Neuronal stem cell (in vitro differentiated cells): ENCODE data around the gene KLF5.

Source experiments
- DNase-seq: peaks from one replicate; pipeline ENCODE4 v3.0.0-alpha.2; 2013; ENCODE audit warnings: low spot score
- H2AFZ ChIP-seq: one replicate; pipeline ENCODE4 v1.6.1; 2013; ENCODE audit warnings: mild to moderate bottlenecking, low read length, inconsistent platforms
- H2AK5ac ChIP-seq: 2 replicates; pipeline ENCODE4 v1.6.1; 2013; ENCODE audit warnings: low read depth, mild to moderate bottlenecking, inconsistent platforms, low read length, moderate library complexity, mixed read lengths
- H2BK120ac ChIP-seq: 2 replicates; pipeline ENCODE4 v1.6.1; 2013; ENCODE audit warnings: low read depth, mild to moderate bottlenecking, inconsistent platforms, low read length, moderate library complexity, mixed read lengths
- H2BK12ac ChIP-seq: one replicate; pipeline ENCODE4 v1.6.1; 2013; ENCODE audit warnings: low read length, inconsistent platforms
- H2BK15ac ChIP-seq: 2 replicates; pipeline ENCODE4 v1.6.1; 2013; ENCODE audit warnings: mild to moderate bottlenecking, low read length, inconsistent platforms, mixed read lengths
- H2BK5ac ChIP-seq: one replicate; pipeline ENCODE4 v1.6.1; 2013; ENCODE audit warnings: inconsistent platforms, mild to moderate bottlenecking, low read length, moderate library complexity
- H3K14ac ChIP-seq: one replicate; pipeline ENCODE4 v1.6.1; 2013; ENCODE audit warnings: low read length, inconsistent platforms
- H3K18ac ChIP-seq: 2 replicates; pipeline ENCODE4 v1.6.1; 2013; ENCODE audit warnings: low read length, inconsistent platforms
- H3K23ac ChIP-seq: 2 replicates; pipeline ENCODE4 v1.6.1; 2013; ENCODE audit warnings: low read depth, mild to moderate bottlenecking, mixed read lengths, low read length, inconsistent platforms; ENCODE audit not compliant: poor library complexity
- H3K27ac ChIP-seq: replicated peaks from 3 replicates; pipeline ENCODE4 v1.5.1; 2013; ENCODE audit warnings: low read length, inconsistent platforms
- H3K27me3 ChIP-seq, 3 experiments: 2 replicates each; pipeline ENCODE4 v1.6.1; 2013; ENCODE audit warnings: low read length in 3 of 3, mild to moderate bottlenecking in 2 of 3, inconsistent platforms in 1 of 3, low read depth in 1 of 3, mixed read lengths in 1 of 3, moderate library complexity in 1 of 3; ENCODE audit not compliant: control insufficient read depth in 3 of 3, insufficient read depth in 3 of 3
- H3K36me3 ChIP-seq, 2 donors: replicated peaks in 1 of 2; 2 replicates each; pipeline ENCODE4 v1.6.1; 2013; ENCODE audit warnings: low read length in 2 of 2; ENCODE audit not compliant: control insufficient read depth in 2 of 2, insufficient read depth in 2 of 2
- H3K4ac ChIP-seq: 2 replicates; pipeline ENCODE4 v1.6.1; 2013; ENCODE audit warnings: inconsistent platforms, mild to moderate bottlenecking, low read length, moderate library complexity
- H3K4me1 ChIP-seq, 2 donors: 1 replicate in 1 of 2; 2 replicates in 1 of 2; pipeline ENCODE4 v1.6.1; 2013; ENCODE audit warnings: low read length in 2 of 2, low read depth in 1 of 2; ENCODE audit not compliant: control insufficient read depth in 2 of 2, insufficient read depth in 1 of 2
- H3K4me2 ChIP-seq: one replicate; pipeline ENCODE4 v1.6.1; 2013; ENCODE audit warnings: mild to moderate bottlenecking, low read length, inconsistent platforms; ENCODE audit not compliant: insufficient read depth, poor library complexity, severe bottlenecking
- H3K4me3 ChIP-seq, 2 donors: 2 replicates each; pipeline ENCODE4 v1.5.1; 2013; ENCODE audit warnings: low read length in 2 of 2, mild to moderate bottlenecking in 2 of 2, inconsistent platforms in 1 of 2, moderate library complexity in 1 of 2
- H3K79me1 ChIP-seq: one replicate; pipeline ENCODE4 v1.6.1; 2013; ENCODE audit warnings: low read depth, mild to moderate bottlenecking, inconsistent platforms, low read length, moderate library complexity
- H3K9ac ChIP-seq: one replicate; pipeline ENCODE4 v1.6.1; 2013; ENCODE audit warnings: mild to moderate bottlenecking, low read depth, low read length, inconsistent platforms; ENCODE audit not compliant: poor library complexity
- H3K9me3 ChIP-seq, 2 donors: replicated peaks in 1 of 2; 2 replicates each; pipeline versions ENCODE3 to v1.6.1; 2013; ENCODE audit warnings: low read length in 2 of 2, mild to moderate bottlenecking in 2 of 2, inconsistent platforms in 1 of 2, low read depth in 1 of 2, mixed read lengths in 1 of 2, moderate library complexity in 1 of 2; ENCODE audit not compliant: control insufficient read depth in 2 of 2, insufficient read depth in 1 of 2
- H4K8ac ChIP-seq: one replicate; pipeline ENCODE4 v1.6.1; 2013; ENCODE audit warnings: low read depth, mild to moderate bottlenecking, inconsistent platforms, low read length, moderate library complexity
- H4K91ac ChIP-seq: one replicate; pipeline ENCODE4 v1.6.1; 2013; ENCODE audit warnings: low read length, low read depth, mild to moderate bottlenecking, inconsistent platforms; ENCODE audit not compliant: poor library complexity
- WGBS, 2 donors: extraction: QIAGEN DNeasy Blood & Tissue Kit; methylation state at CpG; one replicate each; pipeline ENCODE4 v1.1.7; 2013; ENCODE audit warnings: missing lambda C conversion rate in 2 of 2, mixed read lengths in 1 of 2; ENCODE audit not compliant: insufficient read length in 2 of 2, insufficient replicate concordance in 1 of 2; ENCODE audit errors: extremely low coverage in 2 of 2; 5-methylcytosine and 5-hydroxymethylcytosine counted together

KLF5 gene

DNA sequence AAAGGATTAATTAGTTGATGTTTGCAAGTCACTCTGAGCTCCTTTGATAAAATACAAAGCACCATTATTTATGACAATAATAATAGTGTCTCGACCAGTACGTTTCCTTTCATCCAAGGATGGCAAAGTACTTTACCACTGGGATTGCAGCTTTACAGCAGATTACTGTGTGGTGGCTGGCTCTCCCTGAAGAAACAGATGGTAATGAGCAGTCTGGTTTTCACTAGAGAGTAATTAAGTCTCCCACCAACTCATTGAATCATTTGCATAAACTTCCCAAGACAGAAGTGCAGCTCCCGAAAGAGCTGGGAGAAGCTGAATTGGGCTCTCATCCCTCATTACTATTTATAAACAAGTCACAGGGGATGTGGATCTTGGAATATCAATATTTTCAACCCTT is 48.7 kb downstream of the KLF5 start:
- H3K14ac ChIP-seq, result no peak overlapping the region
- H3K23ac ChIP-seq, result no peak overlapping the region
- no peak overlapping the region for H4K91ac ChIP-seq

DNA sequence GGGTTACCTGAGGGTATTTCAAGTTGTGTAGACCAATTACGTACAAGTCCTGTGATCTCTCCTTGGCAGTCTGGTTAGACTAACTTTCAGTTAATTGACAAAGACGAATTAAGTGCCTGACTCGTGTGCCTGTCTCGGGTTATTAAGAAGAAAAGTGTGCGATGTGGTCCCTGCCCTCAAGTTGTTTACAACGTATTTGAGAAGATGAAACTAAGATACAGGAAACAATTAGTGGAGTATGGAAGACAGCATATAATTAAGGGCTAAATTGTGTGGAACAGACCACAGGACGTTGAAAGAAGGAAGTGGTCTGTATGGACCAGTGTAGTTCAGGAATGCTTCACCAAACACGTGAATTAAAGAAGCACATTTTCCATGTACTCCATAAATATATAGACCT is 49.2 kb downstream of the KLF5 start:
- no peaks in the 10 kb centered on the region for H3K4me1 ChIP-seq
- H2BK5ac ChIP-seq, result no peak overlapping the region
- no peak overlapping the region for H4K91ac ChIP-seq
- no peak overlapping the region for H2BK12ac ChIP-seq
- no peak for DNase-seq
- H3K18ac ChIP-seq, result no peak overlapping the region
- no CpG with 5 or more reads among the region's 8 CpGs for WGBS, 2 donors
- H3K27me3 ChIP-seq, result no peaks in the 10 kb centered on the region
- H3K23ac ChIP-seq, result no peak overlapping the region
- no peaks in the 10 kb centered on the region for H3K36me3 ChIP-seq
- no peak overlapping the region for H3K4me2 ChIP-seq
- H3K9me3 ChIP-seq, result no peaks in the 10 kb centered on the region
- H2BK120ac ChIP-seq, result no peak overlapping the region
- H4K8ac ChIP-seq, result no peak overlapping the region
- H3K27ac ChIP-seq, result no peak overlapping the region
- no peak overlapping the region for H2BK15ac ChIP-seq
- H2AFZ ChIP-seq, result no peak overlapping the region
- H3K4me3 ChIP-seq, result no peak overlapping the region
- H3K4ac ChIP-seq, result no peak overlapping the region
- H2AK5ac ChIP-seq, result no peak overlapping the region
- H3K14ac ChIP-seq, result no peak overlapping the region
- H3K9ac ChIP-seq, result no peak overlapping the region
- no peaks in the 10 kb centered on the region for H3K79me1 ChIP-seq

More for the DNA sequence above, 48.7 kb downstream of the KLF5 start:
- H2BK15ac ChIP-seq, result no peak overlapping the region
- H2BK120ac ChIP-seq, result no peak overlapping the region
- no peak overlapping the region for H3K4me3 ChIP-seq
- no peaks in the 10 kb centered on the region for H3K36me3 ChIP-seq
- H4K8ac ChIP-seq, result no peak overlapping the region
- no peaks in the 10 kb centered on the region for H3K9me3 ChIP-seq
- H2AK5ac ChIP-seq, result no peak overlapping the region
- no peak for DNase-seq
- no peak overlapping the region for H2BK5ac ChIP-seq
- no peaks in the 10 kb centered on the region for H3K27me3 ChIP-seq
- H3K4me1 ChIP-seq, result no peaks in the 10 kb centered on the region
- no peak overlapping the region for H3K18ac ChIP-seq
- H2BK12ac ChIP-seq, result no peak overlapping the region
- H3K4me2 ChIP-seq, result no peak overlapping the region
- no peak overlapping the region for H3K9ac ChIP-seq
- H2AFZ ChIP-seq, result no peak overlapping the region
- no peak overlapping the region for H3K27ac ChIP-seq
- no peak overlapping the region for H3K4ac ChIP-seq
- no CpG with 5 or more reads among the region's 3 CpGs for whole genome bisulfite sequencing, 2 donors
- H3K79me1 ChIP-seq, result no peaks in the 10 kb centered on the region

DNA sequence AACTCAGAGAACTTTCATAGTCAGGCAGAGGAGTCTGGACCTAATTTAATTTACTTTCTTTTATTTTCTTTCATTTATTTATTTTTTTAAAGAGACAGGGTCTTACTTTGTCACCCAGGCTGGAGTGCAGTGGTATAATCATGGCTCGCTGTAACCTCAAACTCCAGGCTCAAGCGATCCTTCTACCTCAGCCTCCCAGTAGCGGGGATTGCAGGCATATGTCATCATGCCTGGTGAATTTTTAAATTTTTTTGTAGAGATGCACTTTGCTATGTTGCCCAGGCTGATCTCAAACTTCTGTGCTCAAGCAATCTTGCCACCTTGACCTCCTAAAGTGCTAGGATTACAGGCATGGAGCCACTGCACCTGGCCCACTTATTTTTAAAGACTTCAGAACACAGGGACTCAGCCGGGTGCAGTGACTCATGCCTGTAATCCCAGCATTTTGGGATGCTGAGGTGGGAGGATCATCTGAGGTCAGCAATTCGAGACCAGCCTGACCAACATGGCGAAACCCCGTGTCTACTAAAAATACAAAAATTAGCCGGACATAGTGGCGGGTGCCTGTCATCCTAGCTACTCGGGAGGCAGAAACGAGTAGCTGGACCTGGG is 50.6 kb downstream of the KLF5 start:
- no peak overlapping the region for H3K4me2 ChIP-seq
- H3K27ac ChIP-seq, result no peak overlapping the region
- H4K91ac ChIP-seq, result no peak overlapping the region
- no peak overlapping the region for H2BK5ac ChIP-seq
- H3K18ac ChIP-seq, result no peak overlapping the region
- DNase-seq, result no peak
- no peaks in the 10 kb centered on the region for H3K4me1 ChIP-seq
- no peak overlapping the region for H3K9ac ChIP-seq
- no peak overlapping the region for H4K8ac ChIP-seq
- no CpG with 5 or more reads among the region's 11 CpGs for WGBS, 2 donors
- no peak overlapping the region for H2AFZ ChIP-seq
- no peaks in the 10 kb centered on the region for H3K9me3 ChIP-seq
- no peak overlapping the region for H2BK120ac ChIP-seq
- H3K23ac ChIP-seq, result no peak overlapping the region
- no peak overlapping the region for H2BK15ac ChIP-seq
- no peak overlapping the region for H2BK12ac ChIP-seq
- H3K36me3 ChIP-seq, result no peaks in the 10 kb centered on the region
- no peak overlapping the region for H3K4ac ChIP-seq
- no peak overlapping the region for H2AK5ac ChIP-seq
- no peaks in the 10 kb centered on the region for H3K27me3 ChIP-seq
- H3K79me1 ChIP-seq, result no peaks in the 10 kb centered on the region
- no peak overlapping the region for H3K4me3 ChIP-seq
- no peak overlapping the region for H3K14ac ChIP-seq

DNA sequence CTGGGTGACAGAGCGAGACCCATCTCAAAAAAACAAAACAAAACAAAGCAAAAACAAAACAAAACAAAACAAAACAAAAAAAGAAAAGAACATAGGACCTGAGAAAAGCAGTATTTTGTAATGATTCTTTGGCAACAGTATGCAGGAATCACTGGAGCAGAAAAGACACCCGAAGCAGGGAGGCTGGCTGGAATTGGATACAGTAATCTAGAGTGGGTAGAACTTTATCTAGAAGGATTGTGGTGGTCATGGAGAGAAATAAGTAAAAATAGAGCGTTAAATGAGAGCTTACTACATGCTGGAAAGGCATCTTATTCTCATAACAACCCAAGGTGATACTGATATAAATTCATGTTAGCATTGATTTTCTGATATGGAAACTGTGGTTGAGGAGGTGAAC is 51.2 kb downstream of the KLF5 start:
- H3K9me3 ChIP-seq, result no peaks in the 10 kb centered on the region

More for the DNA sequence above, 51.2 kb downstream of the KLF5 start:
- no peaks in the 10 kb centered on the region for H3K36me3 ChIP-seq
- H4K8ac ChIP-seq, result no peak overlapping the region
- no peak overlapping the region for H2BK120ac ChIP-seq
- no peak overlapping the region for H2AK5ac ChIP-seq
- no peaks in the 10 kb centered on the region for H3K4me1 ChIP-seq
- no peak overlapping the region for H4K91ac ChIP-seq
- no peak overlapping the region for H3K4me2 ChIP-seq
- H3K27me3 ChIP-seq, result no peaks in the 10 kb centered on the region
- H3K9ac ChIP-seq, result no peak overlapping the region
- no peak overlapping the region for H3K14ac ChIP-seq
- H3K4ac ChIP-seq, result no peak overlapping the region
- H3K23ac ChIP-seq, result no peak overlapping the region
- H2AFZ ChIP-seq, result no peak overlapping the region
- H3K27ac ChIP-seq, result no peak overlapping the region
- no peaks in the 10 kb centered on the region for H3K79me1 ChIP-seq
- no peak overlapping the region for H3K4me3 ChIP-seq
- WGBS, 2 donors, result no CpG with 5 or more reads among the region's 3 CpGs
- H2BK15ac ChIP-seq, result no peak overlapping the region
- no peak overlapping the region for H3K18ac ChIP-seq
- DNase-seq, result no peak
- H2BK5ac ChIP-seq, result no peak overlapping the region
- H2BK12ac ChIP-seq, result no peak overlapping the region
